GM04504 (cell line): Measurements from ENCODE around the gene CPSF3.

Experiments used
- DNase-seq: peaks from one replicate; pipeline ENCODE4 v3.0.0-alpha.2; 2012; ENCODE audit warnings: low read depth

Gene CPSF3

DNA sequence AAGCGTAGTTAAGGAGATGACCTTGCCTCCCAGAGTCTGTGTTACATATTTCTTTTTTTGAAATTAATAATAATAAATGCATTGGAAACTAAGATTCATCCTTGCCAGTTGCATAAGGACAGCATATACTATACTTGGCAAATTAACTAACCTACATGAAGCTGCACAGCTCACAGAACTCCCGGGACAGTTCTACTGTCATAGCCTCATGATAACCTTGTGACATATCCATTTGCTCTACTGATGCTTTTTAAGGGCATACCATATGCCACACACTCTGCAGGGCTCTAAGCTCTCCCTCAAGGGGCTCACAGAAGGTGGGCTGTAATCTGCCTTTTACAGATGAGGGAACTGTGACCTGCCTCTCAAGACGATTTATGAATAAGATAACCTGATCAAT, 3.9 kb upstream of the CPSF3 start:
- DNase-seq: no peak

DNA sequence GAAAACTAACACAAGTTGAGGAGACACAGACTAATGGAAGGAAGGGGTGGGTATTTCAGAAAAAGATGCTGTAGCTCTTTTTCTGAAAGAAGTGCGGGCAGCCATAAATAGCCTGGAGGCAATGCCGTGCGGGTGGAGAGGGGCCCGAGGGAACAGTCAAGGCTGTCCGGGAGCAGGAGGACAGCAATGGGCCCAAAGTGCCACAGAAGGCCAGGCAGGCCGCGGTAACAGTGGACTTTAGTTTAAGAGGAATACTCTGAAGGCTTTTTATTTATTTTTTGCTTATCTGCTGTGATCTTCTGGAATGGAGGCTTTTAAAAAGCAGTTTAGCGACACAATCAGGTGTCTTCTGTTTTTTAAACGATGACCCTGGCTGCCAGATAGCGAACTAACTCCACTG, 3.0 kb upstream of the CPSF3 start:
- no peak for DNase-seq

GRCh38 chr2:9422321-9423099, 944 bp upstream of the CPSF3 start:
- DNase-seq: no peak

DNA sequence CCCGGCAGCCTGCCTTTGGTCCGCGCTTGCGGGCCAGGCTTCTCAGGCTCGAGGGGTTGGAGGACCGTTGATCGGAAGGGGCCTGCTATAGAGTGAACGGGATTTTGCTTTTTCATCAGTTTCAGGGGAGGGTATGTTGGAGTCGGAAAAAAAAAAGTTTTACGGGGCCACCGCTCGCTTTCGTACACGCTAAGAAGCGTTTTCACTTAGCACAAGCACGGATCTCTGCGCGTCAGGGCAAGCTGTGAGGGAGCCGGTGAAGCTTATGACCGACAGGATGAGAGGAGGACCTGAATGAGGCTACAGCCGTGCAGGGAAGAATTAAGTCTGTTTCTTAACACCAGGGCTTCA, 443 bp downstream of the CPSF3 start:
- DNase-seq: no peak

DNA sequence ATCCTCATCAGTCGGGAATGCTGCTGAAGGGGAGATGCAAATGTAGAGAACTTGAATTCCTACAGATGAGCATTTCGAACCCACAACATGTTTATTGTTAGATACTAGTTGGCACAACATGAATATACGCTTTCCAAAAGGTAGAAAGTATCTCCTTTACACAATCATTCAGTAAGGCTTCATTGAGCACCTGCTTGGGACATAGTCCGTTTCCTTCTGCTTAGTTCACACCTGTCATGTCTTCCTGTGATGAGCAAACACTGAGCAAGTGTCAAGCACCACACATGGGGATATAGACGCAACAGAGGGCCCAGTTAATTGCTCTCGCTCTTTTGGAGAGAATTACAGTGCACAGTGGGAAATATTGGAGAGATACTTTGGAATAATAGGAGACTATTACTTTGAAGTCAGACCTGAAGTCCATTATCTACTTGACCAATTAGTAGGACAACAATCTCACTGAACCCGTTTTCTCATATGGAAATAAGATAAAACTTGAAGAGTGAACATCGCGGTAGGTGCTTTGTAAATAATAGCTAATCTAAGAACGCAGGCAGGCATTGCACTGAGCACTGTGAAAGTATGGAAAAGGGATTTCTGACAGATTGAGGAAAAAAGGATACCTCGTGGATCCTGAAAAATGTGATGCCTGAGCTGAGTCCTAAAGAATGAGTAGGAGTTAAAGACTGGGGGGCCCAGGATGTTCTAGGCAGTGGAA, 1.2 kb downstream of the CPSF3 start:
- DNase-seq: no peak

DNA sequence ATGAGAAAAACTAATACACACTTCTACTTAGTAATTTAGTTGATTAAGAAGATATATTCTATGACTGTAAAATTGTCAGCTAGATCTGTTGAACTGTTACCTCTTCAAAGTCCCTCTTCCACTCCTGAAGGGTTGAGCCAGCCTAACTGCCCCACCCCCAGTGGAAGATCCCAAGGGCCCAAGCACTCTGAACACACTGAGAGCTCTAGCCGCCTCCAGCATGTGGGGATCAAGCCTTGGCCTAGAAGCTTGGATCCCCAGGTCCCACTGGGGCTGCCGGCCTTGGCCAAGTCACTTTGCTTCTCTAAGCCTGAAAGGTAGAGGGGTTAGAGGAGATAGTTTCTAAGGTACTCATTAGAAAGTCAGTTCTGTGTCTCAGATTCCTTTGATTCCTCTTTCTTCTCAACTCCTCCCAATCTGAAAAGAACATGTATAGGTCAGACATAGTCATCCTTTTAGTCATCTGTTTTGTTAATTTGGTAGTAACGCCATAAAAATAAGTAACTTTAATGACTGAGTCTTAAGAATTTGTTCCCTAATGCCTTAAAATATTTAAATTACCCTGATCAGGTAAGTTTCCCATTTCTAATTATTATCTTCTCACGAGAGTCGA, 5.6 kb downstream of the CPSF3 start:
- DNase-seq: no peak

GRCh38 chr2:9430316-9431293, 7.2 kb downstream of the CPSF3 start:
- DNase-seq: no peak

GRCh38 chr2:9434489-9434888, 11.0 kb downstream of the CPSF3 start:
- DNase-seq: no peak

- no peak for DNase-seq
Observed at GRCh38 chr2:9439536-9439935, 16.1 kb downstream of the CPSF3 start.

- no peak for DNase-seq
Observed at GRCh38 chr2:9440058-9440727, 16.7 kb downstream of the CPSF3 start.

DNA sequence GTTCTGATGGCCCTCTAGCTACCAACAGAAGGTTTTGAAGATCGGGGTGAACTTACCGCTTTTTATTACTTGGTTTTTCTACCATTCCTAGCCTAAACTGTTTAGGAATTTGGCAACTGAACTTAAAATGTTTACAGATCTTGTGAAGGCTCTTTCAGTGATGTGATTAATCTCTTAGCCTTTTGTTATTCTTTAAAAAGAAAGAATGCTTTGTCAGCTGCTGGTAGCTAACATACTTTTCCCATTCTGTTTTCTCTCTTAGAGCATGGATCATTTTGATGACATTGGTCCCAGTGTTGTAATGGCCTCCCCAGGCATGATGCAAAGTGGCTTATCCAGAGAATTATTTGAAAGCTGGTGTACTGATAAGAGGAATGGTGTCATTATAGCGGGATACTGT, 18.1 kb downstream of the CPSF3 start:
- DNase-seq: no peak

GRCh38 chr2:9443526-9443925, 20.1 kb downstream of the CPSF3 start:
- no peak for DNase-seq

- DNase-seq: no peak
Observed at GRCh38 chr2:9445089-9445488, 21.6 kb downstream of the CPSF3 start.

DNA sequence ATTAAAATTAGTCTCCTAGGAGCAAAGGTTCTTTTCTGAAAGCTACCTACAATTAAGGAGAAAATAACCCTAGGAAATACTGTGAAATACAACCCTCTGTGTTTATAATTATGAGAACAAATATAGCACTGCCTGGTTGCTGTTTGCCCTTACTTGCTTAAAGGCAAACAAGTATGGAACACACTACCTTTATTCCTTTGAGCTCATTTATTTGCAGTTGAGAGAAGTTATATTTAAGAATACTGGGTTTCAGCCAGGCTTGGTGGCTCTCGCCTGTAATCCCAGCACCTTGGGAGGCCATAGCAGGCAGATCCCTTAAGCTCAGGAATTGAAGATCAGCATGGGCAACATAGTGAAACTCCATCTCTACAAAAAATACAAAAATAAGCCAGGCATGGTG, 27.8 kb downstream of the CPSF3 start:
- DNase-seq: no peak

DNA sequence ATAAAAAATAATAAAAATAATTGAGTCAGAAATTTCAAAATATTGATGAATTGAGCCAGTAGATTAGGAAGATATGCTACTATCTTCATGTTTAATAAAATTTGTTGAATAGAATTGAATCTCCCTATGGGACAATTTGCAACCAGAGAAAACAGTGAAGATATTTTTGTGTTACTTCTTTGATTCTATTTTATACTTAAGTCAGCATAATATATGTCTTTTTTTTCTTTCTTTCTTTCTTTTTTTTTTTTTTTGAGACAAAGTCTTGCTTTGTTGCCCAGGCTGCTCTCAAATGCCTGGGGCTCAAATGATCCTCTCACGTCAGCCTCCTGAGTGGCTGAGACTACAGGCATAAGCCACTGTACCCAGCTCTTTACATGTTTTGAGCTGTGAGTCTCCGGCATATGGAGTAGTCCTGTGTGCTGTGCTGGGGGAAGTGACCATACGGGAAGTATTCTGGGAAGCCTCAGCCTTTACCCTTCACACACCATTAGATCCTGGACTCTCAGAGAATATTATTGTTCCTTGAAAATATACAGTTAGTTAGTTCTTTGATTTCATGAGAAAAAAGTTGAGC, 37.1 kb downstream of the CPSF3 start:
- no peak for DNase-seq

- DNase-seq: no peak
Observed at GRCh38 chr2:9461079-9461478, 37.6 kb downstream of the CPSF3 start.

- no peak for DNase-seq
Observed at GRCh38 chr2:9462313-9462712, 38.9 kb downstream of the CPSF3 start.

DNA sequence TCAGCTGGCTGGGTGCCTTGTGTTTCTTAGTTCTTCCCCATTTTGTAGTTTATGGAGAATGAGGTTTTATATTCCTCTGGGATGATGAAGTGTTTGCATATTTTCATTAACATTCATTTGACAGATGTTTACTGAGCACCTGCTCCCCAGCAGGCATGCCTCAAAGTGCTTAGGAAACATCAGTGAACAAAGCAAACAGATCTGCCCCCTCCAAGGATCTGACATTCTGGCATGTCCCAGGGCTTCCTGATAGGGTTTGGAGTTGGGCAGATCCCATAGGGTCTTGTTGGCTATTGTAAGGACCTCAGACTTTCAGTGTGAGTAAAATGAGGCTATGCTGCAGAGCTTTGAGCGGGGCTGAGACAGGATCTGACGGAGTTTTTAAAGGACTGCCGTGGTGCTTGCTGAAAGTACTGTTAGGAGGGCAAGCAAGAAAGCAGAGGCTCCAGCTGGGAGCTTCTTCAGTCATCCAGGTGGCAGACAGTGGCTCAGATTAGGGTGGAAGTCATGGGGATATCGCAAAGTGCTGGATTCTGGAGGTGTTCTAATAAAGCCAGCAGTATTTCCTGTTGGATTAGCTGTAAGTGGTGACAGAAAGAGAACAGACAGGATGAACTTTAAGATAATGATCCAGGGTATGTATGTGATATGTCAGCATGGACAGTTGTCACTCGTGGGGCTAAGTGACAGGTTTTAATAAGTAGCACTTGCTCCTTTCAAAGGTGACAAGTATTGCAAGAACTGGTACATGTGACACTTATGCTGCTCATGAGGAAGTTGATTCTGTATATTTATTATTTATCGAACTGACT, 39.6 kb downstream of the CPSF3 start:
- no peak for DNase-seq

DNA sequence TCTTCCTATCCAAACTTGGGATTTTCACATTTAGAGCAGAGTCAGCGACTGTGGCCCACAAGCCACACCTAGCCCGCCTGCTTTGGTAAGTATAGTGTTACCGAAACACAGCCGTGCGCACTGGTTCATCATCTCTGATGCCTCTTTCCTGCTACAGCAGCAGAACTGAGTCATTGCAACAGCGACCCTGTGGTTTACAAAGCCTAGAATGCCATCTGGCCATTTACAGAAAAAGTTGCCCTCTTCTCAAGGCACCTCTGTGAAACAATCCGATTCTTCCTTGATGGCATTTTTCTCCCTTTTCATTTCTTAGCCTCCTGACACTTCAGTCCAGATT, 40.2 kb downstream of the CPSF3 start:
- DNase-seq: no peak

DNA sequence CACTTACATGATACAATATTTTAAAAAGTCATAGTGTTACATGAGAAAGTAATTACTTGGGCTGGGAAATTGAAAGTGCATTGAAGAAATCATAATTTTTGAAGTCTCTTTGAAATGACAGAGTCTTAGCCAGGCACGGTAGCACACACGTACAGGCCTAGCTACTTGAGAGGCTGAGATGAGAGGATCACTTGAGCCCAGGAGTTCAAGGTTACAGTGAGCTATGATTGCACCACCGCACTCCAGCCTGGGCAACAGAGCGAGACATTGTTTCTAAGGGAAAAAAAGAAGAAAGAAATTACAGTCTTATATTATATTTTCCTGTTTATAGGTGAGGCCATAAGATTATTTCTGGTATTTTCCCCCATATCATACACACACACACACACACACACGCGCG, 41.7 kb downstream of the CPSF3 start:
- DNase-seq: no peak
